Panc1 (cell line): ENCODE measurements around the gene C1QA. TPM values are rescaled to one million over a fixed set of nuclear protein-coding genes. Genes with fewer than 3 reads are reported as not detected.

Source experiments
- ATAC-seq: fragments of 200-7000 bp; cut with Tn5 transposase; 2 replicates; pipeline ENCODE4 v1.9.1; 2020; ENCODE audit warnings: mild to moderate bottlenecking, moderate library complexity
- BruUV-seq: library from RNA; stranded (reverse); fragments of 400-500 nt; replicated peaks from 2 replicates; lab custom pipeline; 2021; lab: Mats Ljungman, UMichigan
- CTCF ChIA-PET: fragments of 300-600 bp; sonication (Branson Sonifier 250); formaldehyde crosslinking; loops from one replicate; lab custom pipeline; 2022; ENCODE audit warnings: antibody characterized with exemption; lab: Charles Lee
- POLR2A ChIA-PET: fragments of 300-600 bp; sonication (Branson Sonifier 250); formaldehyde crosslinking; loops from one replicate; lab custom pipeline; 2022; ENCODE audit warnings: antibody characterized with exemption; lab: Charles Lee
- DNase-seq: peaks from one replicate; pipeline ENCODE4 v3.0.0-alpha.2; 2010; ENCODE audit warnings: low read depth, low spot score
- H3K27ac ChIP-seq: 2 replicates; pipeline ENCODE4 v1.5.1; 2011; ENCODE audit warnings: mild to moderate bottlenecking, low read length, inconsistent platforms
- H3K27me3 ChIP-seq: fragments of 200-500 bp; sonication (Bioruptor generic); 2 replicates; pipeline ENCODE4 v1.6.0; 2014; ENCODE audit warnings: low read length, inconsistent platforms; ENCODE audit not compliant: control insufficient read depth, insufficient read depth
- H3K36me3 ChIP-seq: fragments of 200-500 bp; sonication (Bioruptor generic); 2 replicates; pipeline ENCODE4 v1.5.1; 2014; ENCODE audit warnings: inconsistent platforms, mild to moderate bottlenecking, low read length, moderate library complexity; ENCODE audit not compliant: control insufficient read depth, insufficient read depth
- H3K4me1 ChIP-seq: 2 replicates; pipeline ENCODE4 v1.5.1; 2011; ENCODE audit warnings: inconsistent platforms, mild to moderate bottlenecking, low read length, moderate library complexity; ENCODE audit not compliant: control insufficient read depth, insufficient read depth
- H3K4me3 ChIP-seq, 2 experiments: 2 replicates each; pipeline ENCODE4 v1.5.1; 2011 to 2012; ENCODE audit warnings: low read depth in 2 of 2, low read length in 2 of 2, mild to moderate bottlenecking in 2 of 2, inconsistent platforms in 1 of 2, moderate library complexity in 1 of 2
- H3K9me3 ChIP-seq: fragments of 200-500 bp; sonication (Bioruptor generic); 2 replicates; pipeline ENCODE4 v1.5.1; 2014; ENCODE audit warnings: low read depth, mild to moderate bottlenecking, inconsistent platforms, low read length, moderate library complexity; ENCODE audit not compliant: control insufficient read depth, insufficient read depth
- CTCF ChIP-seq: fragments of 450-650 bp; IDR thresholded peaks from 2 replicates; pipeline ENCODE4 v1.5.1; 2017; ENCODE audit warnings: mild to moderate bottlenecking
- POLR2AphosphoS5 ChIP-seq: IDR thresholded peaks from 2 replicates; pipeline ENCODE4 v1.6.1; 2012; ENCODE audit warnings: mild to moderate bottlenecking, low read depth, low read length, moderate library complexity
- SIN3A ChIP-seq: IDR thresholded peaks from 2 replicates; pipeline ENCODE4 v1.6.1; 2012; ENCODE audit warnings: low read depth, mild to moderate bottlenecking, low read length, moderate library complexity, borderline replicate concordance; ENCODE audit not compliant: insufficient read depth
- TCF7L2 ChIP-seq: IDR thresholded peaks from 2 replicates; pipeline ENCODE4 v1.6.1; 2011; ENCODE audit warnings: mild to moderate bottlenecking, low read depth, low read length, inconsistent platforms
- in situ Hi-C: cut with HindIII; loops from 2 replicates; pipeline ENCODE4 v1.10.0; 2016; ENCODE audit warnings: low sequenced_read_pairs, low pct_unique_long_range_greater_than_20kb
- intact Hi-C: fragments of 100-400 bp; cut with micrococcal nuclease; formaldehyde crosslinking; loops from one replicate; pipeline ENCODE4 v1.10.0; 2022; ENCODE audit not compliant: unreplicated experiment
- total RNA-seq: library from RNA; stranded (reverse); gene quantifications from one replicate; pipeline ENCODE4 v1.2.1, GENCODE V29; 2021; ENCODE audit not compliant: unreplicated experiment
- TF ChIP-seq, protein P1 (sequence below), 2 experiments: IDR thresholded peaks; 2 replicates each; pipeline ENCODE4 v1.6.1; 2011 to 2012; ENCODE audit warnings: low read depth in 2 of 2, control low read depth in 1 of 2, low read length in 1 of 2, mild to moderate bottlenecking in 1 of 2, moderate library complexity in 1 of 2; ENCODE audit not compliant: insufficient read depth in 1 of 2

The C1QA gene
- total RNA-seq, 1 experiment from 2014 or later: 0.41 TPM

- Histone ChIP-seq H3K4me1 (no peaks in the 10 kb centered on the region), H3K27me3 (peaks cover 5% of the 10 kb centered on the region; the same call in 1 of the 2 replicates)
- intact Hi-C loops: no loop called here
These were observed 14.7 kb upstream of the C1QA start for GRCh38 chr1:22621761-22622160.

DNA sequence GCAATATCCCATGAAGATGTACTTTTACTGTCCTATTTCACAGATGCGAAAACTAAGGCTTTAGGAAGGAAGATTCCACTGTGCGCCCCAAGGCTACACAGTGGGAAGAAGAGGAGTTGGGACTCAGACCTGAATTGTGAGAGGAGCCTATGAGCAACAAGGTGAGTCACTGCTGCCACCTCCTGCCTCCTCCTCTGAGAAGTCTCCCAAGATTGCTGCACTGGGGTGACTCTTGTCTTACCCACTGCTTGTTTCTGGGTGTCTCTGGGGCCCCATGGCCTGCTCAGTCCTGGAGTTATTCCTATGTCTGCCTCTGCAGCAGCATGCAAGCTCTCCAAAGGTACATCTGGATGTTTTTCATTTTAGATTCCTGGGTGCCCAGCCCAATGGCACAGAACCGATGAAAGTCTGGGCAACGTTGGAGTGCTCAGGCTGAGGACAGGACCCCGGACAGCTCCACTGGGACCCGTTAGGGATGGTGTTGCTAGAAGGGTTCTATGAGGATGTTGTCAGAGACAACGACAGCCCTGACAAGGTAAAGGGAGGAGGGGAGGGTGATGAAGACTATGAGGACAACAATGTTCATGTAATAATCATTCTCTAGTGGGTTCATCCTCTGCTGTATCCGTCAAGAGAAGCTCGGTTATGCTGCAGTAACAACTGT is 11.0 kb upstream of the C1QA start:
- ChIA-PET POLR2A (no interaction called here), CTCF (no interaction called here)
- Histone ChIP-seq H3K4me3 (no peak overlapping the region), H3K27ac (no peak overlapping the region), H3K4me1 (no peaks in the 10 kb centered on the region), H3K36me3 (no peaks in the 10 kb centered on the region), H3K9me3 (no peaks in the 10 kb centered on the region), H3K27me3 (peaks cover 2% of the 10 kb centered on the region; the same call in 1 of the 2 replicates)
- in situ Hi-C loops (no loop called here), intact Hi-C loops (no loop called here)
- DNase-seq: no peak
- no TSS peak for BruUV-seq
- 0 out of 2 replicates have a peak, but pooled peaks have one; percentile 40 for ATAC-seq
- TF ChIP-seq, protein P1, sequence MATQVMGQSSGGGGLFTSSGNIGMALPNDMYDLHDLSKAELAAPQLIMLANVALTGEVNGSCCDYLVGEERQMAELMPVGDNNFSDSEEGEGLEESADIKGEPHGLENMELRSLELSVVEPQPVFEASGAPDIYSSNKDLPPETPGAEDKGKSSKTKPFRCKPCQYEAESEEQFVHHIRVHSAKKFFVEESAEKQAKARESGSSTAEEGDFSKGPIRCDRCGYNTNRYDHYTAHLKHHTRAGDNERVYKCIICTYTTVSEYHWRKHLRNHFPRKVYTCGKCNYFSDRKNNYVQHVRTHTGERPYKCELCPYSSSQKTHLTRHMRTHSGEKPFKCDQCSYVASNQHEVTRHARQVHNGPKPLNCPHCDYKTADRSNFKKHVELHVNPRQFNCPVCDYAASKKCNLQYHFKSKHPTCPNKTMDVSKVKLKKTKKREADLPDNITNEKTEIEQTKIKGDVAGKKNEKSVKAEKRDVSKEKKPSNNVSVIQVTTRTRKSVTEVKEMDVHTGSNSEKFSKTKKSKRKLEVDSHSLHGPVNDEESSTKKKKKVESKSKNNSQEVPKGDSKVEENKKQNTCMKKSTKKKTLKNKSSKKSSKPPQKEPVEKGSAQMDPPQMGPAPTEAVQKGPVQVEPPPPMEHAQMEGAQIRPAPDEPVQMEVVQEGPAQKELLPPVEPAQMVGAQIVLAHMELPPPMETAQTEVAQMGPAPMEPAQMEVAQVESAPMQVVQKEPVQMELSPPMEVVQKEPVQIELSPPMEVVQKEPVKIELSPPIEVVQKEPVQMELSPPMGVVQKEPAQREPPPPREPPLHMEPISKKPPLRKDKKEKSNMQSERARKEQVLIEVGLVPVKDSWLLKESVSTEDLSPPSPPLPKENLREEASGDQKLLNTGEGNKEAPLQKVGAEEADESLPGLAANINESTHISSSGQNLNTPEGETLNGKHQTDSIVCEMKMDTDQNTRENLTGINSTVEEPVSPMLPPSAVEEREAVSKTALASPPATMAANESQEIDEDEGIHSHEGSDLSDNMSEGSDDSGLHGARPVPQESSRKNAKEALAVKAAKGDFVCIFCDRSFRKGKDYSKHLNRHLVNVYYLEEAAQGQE (IDR thresholded peaks at IDR 0.05; ENCODE audit: insufficient read depth in 1 of 2, low read depth in 2 of 2, low read length in 1 of 2): peak; percentile 86
- no peak for TF ChIP-seq POLR2AphosphoS5

More at GRCh38 chr1:22621761-22622160, 14.7 kb upstream of the C1QA start:
- ChIA-PET CTCF (no interaction called here), POLR2A (no interaction called here)
- no TSS peak for BruUV-seq
- no peak overlapping the region for H3K4me3 ChIP-seq
- TF ChIP-seq CTCF (no peak), SIN3A (no peak), TCF7L2 (no peak), POLR2AphosphoS5 (no peak)
- TF ChIP-seq, protein P1 (IDR thresholded peaks at IDR 0.05; ENCODE audit: insufficient read depth in 1 of 2, low read depth in 2 of 2, low read length in 1 of 2): no peak
- no peak overlapping the region for H3K27ac ChIP-seq
- H3K9me3 ChIP-seq: no peaks in the 10 kb centered on the region
- no peaks in the 10 kb centered on the region for H3K36me3 ChIP-seq
- DNase-seq (no peak), ATAC-seq (no peak)
- in situ Hi-C loops: no loop called here
